HCT116 (cell line): Measurements from ENCODE around the gene APOA1. TPM values are rescaled to one million over a fixed set of nuclear protein-coding genes. Genes with fewer than 3 reads are reported as not detected.

Experiments used
- ATAC-seq: fragments of 200-7000 bp; cut with Tn5 transposase; 2 replicates; pipeline ENCODE4 v1.9.1; 2020; ENCODE audit warnings: mild to moderate bottlenecking, moderate library complexity
- BruUV-seq: library from RNA; stranded (reverse); fragments of 400-500 nt; replicated peaks from 2 replicates; lab custom pipeline; 2021; lab: Mats Ljungman, UMichigan
- CTCF ChIA-PET: fragments of 300-600 bp; sonication (Branson Sonifier 250); formaldehyde crosslinking; loops from one replicate; lab custom pipeline; 2021; ENCODE audit warnings: antibody characterized with exemption; lab: Charles Lee
- POLR2A ChIA-PET: fragments of 300-600, 350-600 bp; sonication (Branson Sonifier 250); formaldehyde crosslinking; loops from one replicate; lab custom pipeline; 2021; ENCODE audit warnings: antibody characterized with exemption; lab: Charles Lee
- RAD21 ChIA-PET, 2 experiments: fragments of 300-600 bp; sonication (Branson Sonifier 250); formaldehyde crosslinking; loops; one replicate each; lab custom pipeline; 2023; ENCODE audit warnings: low total read pairs in 2 of 2; ENCODE audit not compliant: uncharacterized antibody in 2 of 2, unreplicated experiment in 2 of 2, low non-redundant PET in 1 of 2; lab: Charles Lee
- DNase-seq: peaks from one replicate; pipeline ENCODE4 v3.0.0-alpha.2; 2010; ENCODE audit warnings: low read depth, low spot score
- H2AFZ ChIP-seq: fragments of 200-600 bp; shearing (Covaris generic), sonication (generic); 2 replicates; pipeline ENCODE4 v1.6.1; 2017; ENCODE audit warnings: low read depth, mixed run types, mixed read lengths, antibody characterized with exemption, low read length; ENCODE audit not compliant: poor library complexity, severe bottlenecking
- H3K27ac ChIP-seq: 2 replicates; pipeline ENCODE4 v1.5.1; 2012; ENCODE audit warnings: low read depth, low read length
- H3K27me3 ChIP-seq: fragments of 200-600 bp; sonication (generic); 2 replicates; pipeline ENCODE4 v1.6.1; 2016; ENCODE audit warnings: mixed run types, low read length, mixed read lengths; ENCODE audit not compliant: insufficient read depth
- H3K36me3 ChIP-seq, 2 experiments: fragments of 200-500 bp in 1 of 2; fragments of 200-600 bp in 1 of 2; sonication (Bioruptor generic) in 1 of 2; sonication (generic) in 1 of 2; 2 replicates each; pipeline versions ENCODE4 v1.5.1 to v1.6.1; 2014 to 2016; ENCODE audit warnings: low read length in 2 of 2, inconsistent platforms in 1 of 2, mixed read lengths in 1 of 2, mixed run types in 1 of 2; ENCODE audit not compliant: insufficient read depth in 2 of 2, control insufficient read depth in 1 of 2
- H3K4me1 ChIP-seq, 2 experiments: fragments of 200-600 bp in 1 of 2; sonication (generic) in 1 of 2; 2 replicates each; pipeline versions ENCODE4 v1.5.1 to v1.6.1; 2012 to 2017; ENCODE audit warnings: low read length in 2 of 2, inconsistent platforms in 1 of 2, mild to moderate bottlenecking in 1 of 2, mixed read lengths in 1 of 2, mixed run types in 1 of 2, moderate library complexity in 1 of 2; ENCODE audit not compliant: insufficient read depth in 2 of 2, control insufficient read depth in 1 of 2
- H3K4me2 ChIP-seq: fragments of 200-600 bp; sonication (generic); 2 replicates; pipeline ENCODE4 v1.6.1; 2017; ENCODE audit warnings: mixed run types, low read length, mixed read lengths
- H3K4me3 ChIP-seq, 2 experiments: fragments of 200-600 bp in 1 of 2; sonication (generic) in 1 of 2; replicated peaks in 1 of 2; 2 replicates each; pipeline ENCODE4 v1.5.1; 2011 to 2016; ENCODE audit warnings: low read length in 2 of 2, control low read depth in 1 of 2, low read depth in 1 of 2, mild to moderate bottlenecking in 1 of 2, mixed read lengths in 1 of 2, mixed run types in 1 of 2
- H3K79me2 ChIP-seq: fragments of 200-600 bp; sonication (generic); 2 replicates; pipeline ENCODE4 v1.6.1; 2017; ENCODE audit warnings: mild to moderate bottlenecking, mixed run types, low read length, moderate library complexity, mixed read lengths; ENCODE audit not compliant: insufficient read depth
- H3K9ac ChIP-seq: fragments of 200-600 bp; sonication (generic); 2 replicates; pipeline ENCODE4 v1.6.1; 2016; ENCODE audit warnings: low read length, mixed read lengths
- H3K9me2 ChIP-seq: fragments of 200-600 bp; sonication (generic), shearing (Covaris generic); 2 replicates; pipeline ENCODE4 v1.6.1; 2017; ENCODE audit warnings: mixed run types, mild to moderate bottlenecking, moderate library complexity; ENCODE audit not compliant: insufficient read depth
- H3K9me3 ChIP-seq, 2 experiments: fragments of 200-500 bp in 1 of 2; fragments of 200-600 bp in 1 of 2; sonication (Bioruptor generic) in 1 of 2; sonication (generic) in 1 of 2; 2 replicates each; pipeline ENCODE4 v1.6.1; 2014 to 2017; ENCODE audit warnings: low read length in 2 of 2, mixed read lengths in 2 of 2, inconsistent platforms in 1 of 2, low read depth in 1 of 2, mild to moderate bottlenecking in 1 of 2, mixed run types in 1 of 2, moderate library complexity in 1 of 2; ENCODE audit not compliant: control insufficient read depth in 1 of 2, insufficient read depth in 1 of 2
- H4K20me1 ChIP-seq: fragments of 200-600 bp; sonication (generic), shearing (Covaris generic); 2 replicates; pipeline ENCODE4 v1.6.1; 2017; ENCODE audit warnings: mixed run types, mild to moderate bottlenecking, moderate library complexity; ENCODE audit not compliant: insufficient read depth
- ATF3 ChIP-seq: IDR thresholded peaks from 2 replicates; pipeline ENCODE4 v1.6.1; 2012
- CBX3 ChIP-seq: IDR thresholded peaks from 2 replicates; pipeline ENCODE4 v1.6.1; 2012; ENCODE audit warnings: low read depth
- EGR1 ChIP-seq: IDR thresholded peaks from 2 replicates; pipeline ENCODE4 v1.6.1; 2012; ENCODE audit warnings: low read depth
- ELF1 ChIP-seq: IDR thresholded peaks from 2 replicates; pipeline ENCODE4 v1.6.1; 2012; ENCODE audit warnings: low read depth, borderline replicate concordance
- EZH2phosphoT487 ChIP-seq: fragments of 200-600 bp; IDR thresholded peaks from 2 replicates; pipeline ENCODE4 v1.6.1; 2018; ENCODE audit warnings: antibody characterized with exemption, borderline replicate concordance
- FOSL1 ChIP-seq: IDR thresholded peaks from 2 replicates; pipeline ENCODE4 v1.6.1; 2012; ENCODE audit warnings: low read depth
- POLR2A ChIP-seq: IDR thresholded peaks from 2 replicates; pipeline ENCODE4 v1.7.0; 2011; ENCODE audit warnings: borderline replicate concordance; ENCODE audit not compliant: insufficient read depth, insufficient read length; ENCODE audit errors: extremely low read depth
- POLR2AphosphoS5 ChIP-seq: IDR thresholded peaks from 2 replicates; pipeline ENCODE4 v1.6.1; 2011; ENCODE audit warnings: mild to moderate bottlenecking, low read depth, low read length, moderate library complexity
- SP1 ChIP-seq: IDR thresholded peaks from 2 replicates; pipeline ENCODE4 v1.6.1; 2012; ENCODE audit warnings: low read depth
- SRF ChIP-seq: IDR thresholded peaks from 2 replicates; pipeline ENCODE4 v1.6.1; 2012; ENCODE audit warnings: low read depth
- TCF7L2 ChIP-seq: IDR thresholded peaks from 2 replicates; pipeline ENCODE4 v1.7.0; 2011; ENCODE audit warnings: borderline replicate concordance, inconsistent platforms; ENCODE audit not compliant: insufficient read depth, insufficient read length; ENCODE audit errors: extremely low read depth
- YY1 ChIP-seq: IDR thresholded peaks from 2 replicates; pipeline ENCODE4 v1.6.1; 2011; ENCODE audit warnings: low read length, low read depth, moderate library complexity, mild to moderate bottlenecking; ENCODE audit not compliant: insufficient replicate concordance; ENCODE audit errors: extremely low read depth
- ZFX ChIP-seq: fragments of 450-650 bp; IDR thresholded peaks from 2 replicates; pipeline ENCODE4 v1.6.1; 2017
- ZNF274 ChIP-seq: fragments of 200-500 bp; sonication (Bioruptor generic); IDR thresholded peaks from 2 replicates; pipeline ENCODE4 v1.6.1; 2014; ENCODE audit warnings: mild to moderate bottlenecking, low read depth, low read length, inconsistent platforms
- intact Hi-C: fragments of 100-400 bp; cut with micrococcal nuclease; formaldehyde crosslinking; loops from 2 replicates; pipeline ENCODE4 v1.10.0; 2022
- total RNA-seq: library from RNA; stranded (reverse); gene quantifications from one replicate; pipeline ENCODE4 v1.2.1, GENCODE V29; 2021; ENCODE audit not compliant: unreplicated experiment

The APOA1 gene
- total RNA-seq, 1 experiment from 2014 or later = 2.0 TPM

DNA sequence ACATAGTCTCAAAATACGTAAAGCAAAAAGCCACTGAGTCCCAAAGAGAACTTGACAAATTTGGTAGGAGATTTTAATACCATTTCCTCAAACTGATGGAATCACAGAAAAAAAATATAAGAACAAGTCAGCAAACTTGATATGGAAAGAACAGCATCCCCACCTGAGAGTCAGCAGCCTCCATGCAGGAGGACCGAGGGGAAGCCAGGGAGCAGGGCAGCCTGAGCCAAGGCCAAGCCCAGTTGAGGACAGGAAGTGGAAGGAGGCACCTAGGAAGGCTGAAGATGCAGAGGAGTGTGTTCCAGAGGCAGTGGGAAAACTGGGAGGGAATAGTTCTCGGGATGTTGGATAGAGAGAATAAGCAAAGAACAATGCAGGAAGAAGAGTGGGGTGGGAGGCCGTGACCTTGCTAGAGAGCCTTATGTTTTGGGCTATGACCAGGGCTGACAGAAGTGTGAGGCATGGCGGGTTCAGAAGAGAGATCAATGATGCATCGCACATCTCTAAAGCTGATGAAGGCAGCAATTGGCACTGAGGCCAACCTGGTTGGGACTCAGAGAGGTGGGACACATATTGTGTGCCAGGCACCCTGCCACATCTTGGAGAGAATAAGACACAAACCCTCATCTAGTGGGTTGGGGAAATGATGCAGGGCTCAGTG lies 29.7 kb downstream of the APOA1 start:
- ChIA-PET CTCF (no interaction called here), POLR2A (no interaction called here), RAD21 (no interaction called here)
- Histone ChIP-seq H3K9ac (no peak overlapping the region), H4K20me1 (no peaks in the 10 kb centered on the region), H2AFZ (no peak overlapping the region), H3K27ac (no peak overlapping the region), H3K4me2 (no peak overlapping the region), H3K9me3 (no peaks in the 10 kb centered on the region), H3K9me2 (no peaks in the 10 kb centered on the region), H3K4me3 (no peak overlapping the region), H3K79me2 (no peaks in the 10 kb centered on the region), H3K36me3 (no peaks in the 10 kb centered on the region), H3K4me1 (no peaks in the 10 kb centered on the region), H3K27me3 (no peaks in the 10 kb centered on the region)
- intact Hi-C loops = no loop called here
- DNase-seq (no peak), ATAC-seq (no peak)
- TF ChIP-seq CBX3 (no peak), EZH2phosphoT487 (no peak), SRF (no peak), YY1 (no peak), FOSL1 (no peak), ATF3 (no peak), ZFX (no peak), EGR1 (no peak), TCF7L2 (no peak), POLR2A (no peak), ELF1 (no peak), POLR2AphosphoS5 (no peak), ZNF274 (no peak), SP1 (no peak)
- BruUV-seq = no TSS peak
